HCT116 (cell line): ENCODE results near the gene IP6K3. TPM values are rescaled to one million over a fixed set of nuclear protein-coding genes. Genes with fewer than 3 reads are reported as not detected.

ENCODE experiments used
- ATAC-seq: fragments of 200-7000 bp; cut with Tn5 transposase; 2 replicates; pipeline ENCODE4 v1.9.1; 2020; ENCODE audit warnings: mild to moderate bottlenecking, moderate library complexity
- BruUV-seq: library from RNA; stranded (reverse); fragments of 400-500 nt; replicated peaks from 2 replicates; lab custom pipeline; 2021; lab: Mats Ljungman, UMichigan
- CTCF ChIA-PET: fragments of 300-600 bp; sonication (Branson Sonifier 250); formaldehyde crosslinking; loops from one replicate; lab custom pipeline; 2021; ENCODE audit warnings: antibody characterized with exemption; lab: Charles Lee
- POLR2A ChIA-PET: fragments of 300-600, 350-600 bp; sonication (Branson Sonifier 250); formaldehyde crosslinking; loops from one replicate; lab custom pipeline; 2021; ENCODE audit warnings: antibody characterized with exemption; lab: Charles Lee
- RAD21 ChIA-PET, 2 experiments: fragments of 300-600 bp; sonication (Branson Sonifier 250); formaldehyde crosslinking; loops; one replicate each; lab custom pipeline; 2023; ENCODE audit warnings: low total read pairs in 2 of 2; ENCODE audit not compliant: uncharacterized antibody in 2 of 2, unreplicated experiment in 2 of 2, low non-redundant PET in 1 of 2; lab: Charles Lee
- DNase-seq: peaks from one replicate; pipeline ENCODE4 v3.0.0-alpha.2; 2010; ENCODE audit warnings: low read depth, low spot score
- H2AFZ ChIP-seq: fragments of 200-600 bp; shearing (Covaris generic), sonication (generic); 2 replicates; pipeline ENCODE4 v1.6.1; 2017; ENCODE audit warnings: low read depth, mixed run types, mixed read lengths, antibody characterized with exemption, low read length; ENCODE audit not compliant: poor library complexity, severe bottlenecking
- H3K27ac ChIP-seq: 2 replicates; pipeline ENCODE4 v1.5.1; 2012; ENCODE audit warnings: low read depth, low read length
- H3K27me3 ChIP-seq: fragments of 200-600 bp; sonication (generic); 2 replicates; pipeline ENCODE4 v1.6.1; 2016; ENCODE audit warnings: mixed run types, low read length, mixed read lengths; ENCODE audit not compliant: insufficient read depth
- H3K36me3 ChIP-seq, 2 experiments: fragments of 200-500 bp in 1 of 2; fragments of 200-600 bp in 1 of 2; sonication (Bioruptor generic) in 1 of 2; sonication (generic) in 1 of 2; 2 replicates each; pipeline versions ENCODE4 v1.5.1 to v1.6.1; 2014 to 2016; ENCODE audit warnings: low read length in 2 of 2, inconsistent platforms in 1 of 2, mixed read lengths in 1 of 2, mixed run types in 1 of 2; ENCODE audit not compliant: insufficient read depth in 2 of 2, control insufficient read depth in 1 of 2
- H3K4me1 ChIP-seq, 2 experiments: fragments of 200-600 bp in 1 of 2; sonication (generic) in 1 of 2; 2 replicates each; pipeline versions ENCODE4 v1.5.1 to v1.6.1; 2012 to 2017; ENCODE audit warnings: low read length in 2 of 2, inconsistent platforms in 1 of 2, mild to moderate bottlenecking in 1 of 2, mixed read lengths in 1 of 2, mixed run types in 1 of 2, moderate library complexity in 1 of 2; ENCODE audit not compliant: insufficient read depth in 2 of 2, control insufficient read depth in 1 of 2
- H3K4me2 ChIP-seq: fragments of 200-600 bp; sonication (generic); 2 replicates; pipeline ENCODE4 v1.6.1; 2017; ENCODE audit warnings: mixed run types, low read length, mixed read lengths
- H3K4me3 ChIP-seq, 2 experiments: fragments of 200-600 bp in 1 of 2; sonication (generic) in 1 of 2; replicated peaks in 1 of 2; 2 replicates each; pipeline ENCODE4 v1.5.1; 2011 to 2016; ENCODE audit warnings: low read length in 2 of 2, control low read depth in 1 of 2, low read depth in 1 of 2, mild to moderate bottlenecking in 1 of 2, mixed read lengths in 1 of 2, mixed run types in 1 of 2
- H3K79me2 ChIP-seq: fragments of 200-600 bp; sonication (generic); 2 replicates; pipeline ENCODE4 v1.6.1; 2017; ENCODE audit warnings: mild to moderate bottlenecking, mixed run types, low read length, moderate library complexity, mixed read lengths; ENCODE audit not compliant: insufficient read depth
- H3K9ac ChIP-seq: fragments of 200-600 bp; sonication (generic); 2 replicates; pipeline ENCODE4 v1.6.1; 2016; ENCODE audit warnings: low read length, mixed read lengths
- H3K9me2 ChIP-seq: fragments of 200-600 bp; sonication (generic), shearing (Covaris generic); 2 replicates; pipeline ENCODE4 v1.6.1; 2017; ENCODE audit warnings: mixed run types, mild to moderate bottlenecking, moderate library complexity; ENCODE audit not compliant: insufficient read depth
- H3K9me3 ChIP-seq, 2 experiments: fragments of 200-500 bp in 1 of 2; fragments of 200-600 bp in 1 of 2; sonication (Bioruptor generic) in 1 of 2; sonication (generic) in 1 of 2; 2 replicates each; pipeline ENCODE4 v1.6.1; 2014 to 2017; ENCODE audit warnings: low read length in 2 of 2, mixed read lengths in 2 of 2, inconsistent platforms in 1 of 2, low read depth in 1 of 2, mild to moderate bottlenecking in 1 of 2, mixed run types in 1 of 2, moderate library complexity in 1 of 2; ENCODE audit not compliant: control insufficient read depth in 1 of 2, insufficient read depth in 1 of 2
- H4K20me1 ChIP-seq: fragments of 200-600 bp; sonication (generic), shearing (Covaris generic); 2 replicates; pipeline ENCODE4 v1.6.1; 2017; ENCODE audit warnings: mixed run types, mild to moderate bottlenecking, moderate library complexity; ENCODE audit not compliant: insufficient read depth
- CBX3 ChIP-seq: IDR thresholded peaks from 2 replicates; pipeline ENCODE4 v1.6.1; 2012; ENCODE audit warnings: low read depth
- CTCF ChIP-seq, 3 experiments: fragments of 200-600 bp in 1 of 3; sonication (generic) in 1 of 3; IDR thresholded peaks in 2 of 3; conservative IDR thresholded peaks in 1 of 3; 2 replicates each; pipeline ENCODE4 v1.5.1; 2012 to 2017; ENCODE audit warnings: low read depth in 2 of 3, low read length in 2 of 3, antibody characterized with exemption in 1 of 3, borderline replicate concordance in 1 of 3, control low read depth in 1 of 3, mild to moderate bottlenecking in 1 of 3, mixed read lengths in 1 of 3, mixed run types in 1 of 3, moderate library complexity in 1 of 3; ENCODE audit not compliant: insufficient read depth in 1 of 3
- FOSL1 ChIP-seq: IDR thresholded peaks from 2 replicates; pipeline ENCODE4 v1.6.1; 2012; ENCODE audit warnings: low read depth
- ZBTB33 ChIP-seq: IDR thresholded peaks from 2 replicates; pipeline ENCODE4 v1.6.1; 2011; ENCODE audit warnings: mild to moderate bottlenecking, low read length, moderate library complexity; ENCODE audit not compliant: insufficient replicate concordance; ENCODE audit errors: extremely low read depth
- intact Hi-C: fragments of 100-400 bp; cut with micrococcal nuclease; formaldehyde crosslinking; loops from 2 replicates; pipeline ENCODE4 v1.10.0; 2022
- total RNA-seq: library from RNA; stranded (reverse); gene quantifications from one replicate; pipeline ENCODE4 v1.2.1, GENCODE V29; 2021; ENCODE audit not compliant: unreplicated experiment

Gene IP6K3
- total RNA-seq, 1 experiment from 2014 or later = not detected

- TF ChIP-seq CTCF (IDR thresholded peaks at IDR 0.05 in 2 of 3, conservative IDR thresholded peaks at IDR 0.05 in 1 of 3; ENCODE audit: borderline replicate concordance in 1 of 3, insufficient read depth in 1 of 3, low read depth in 2 of 3, low read length in 2 of 3) (no peak), CBX3 (no peak), ZBTB33 (no peak)
Measured at GRCh38 chr6:33690766-33691165, 55.9 kb downstream of the IP6K3 start (continued).

GRCh38 chr6:33689879-33690278 is 56.8 kb downstream of the IP6K3 start:
- BruUV-seq = no TSS peak
- Histone ChIP-seq H3K27me3 (no peaks in the 10 kb centered on the region), H3K4me1 (peaks cover 0 to 5% of the 10 kb centered on the region in 2 experiments; a peak in 1 of 4 replicates), H3K27ac (no peak overlapping the region), H3K36me3 (peaks cover 19 to 69% of the 10 kb centered on the region in 2 experiments), H3K9me2 (no peaks in the 10 kb centered on the region), H3K4me2 (no peak overlapping the region), H4K20me1 (no peaks in the 10 kb centered on the region), H3K9me3 (no peaks in the 10 kb centered on the region), H3K9ac (no peak overlapping the region), H2AFZ (no peak overlapping the region), H3K4me3 (no peak overlapping the region), H3K79me2 (no peaks in the 10 kb centered on the region)
- no peak for DNase-seq
- ChIA-PET POLR2A (no interaction called here), RAD21 (no interaction called here), CTCF (interaction anchor here (0.6 to 1.6 kb wide), 3 partner anchors 10 to 281 kb away, joined by 3 to 6 read pairs (median 3); no protein-coding TSS in a partner anchor)
- intact Hi-C loops = no loop called here
- ATAC-seq = no peak
- TF ChIP-seq FOSL1 = no peak
